Uterus (tissue), 2 donors: ENCODE results near the gene SUCLG2.

Experiments
- CTCF ChIP-seq, 4 experiments: fragments of 200-600 bp in 2 of 4; fragments of 450-650 bp in 2 of 4; sonication (generic) in 2 of 4; IDR thresholded peaks; one replicate each; pipeline ENCODE4 v1.5.1; 2016 to 2019; ENCODE audit warnings: antibody characterized with exemption in 4 of 4, mild to moderate bottlenecking in 2 of 4, moderate library complexity in 1 of 4
- POLR2A ChIP-seq, 2 donors: fragments of 450-650 bp; IDR thresholded peaks; one replicate each; pipeline ENCODE4 v1.6.1; 2016; ENCODE audit warnings: antibody characterized with exemption in 2 of 2, mild to moderate bottlenecking in 1 of 2, moderate library complexity in 1 of 2

- TF ChIP-seq CTCF (IDR thresholded peaks at IDR 0.05) (no peak), POLR2A (IDR thresholded peaks at IDR 0.05) (no peak)
These were observed 271.0 kb downstream of the SUCLG2 start for GRCh38 chr3:67383379-67383778.
